ENCODE measurements around the gene MRGPRE. TPM values are rescaled to one million over a fixed set of nuclear protein-coding genes. Genes with fewer than 3 reads are reported as not detected.

Gene MRGPRE
- total RNA-seq, 1 donor from 2014 or later, result not detected

GRCh38 chr11:3245071-3245470 lies 12.9 kb upstream of the MRGPRE start:
- intact Hi-C loops (cut with DNase I), result no loop called here
- no peak for DNase-seq (ENCODE audit: low spot score in 2 of 2)
- Histone ChIP-seq H3K9me3 (no peaks in the 10 kb centered on the region), H3K4me1 (no peaks in the 10 kb centered on the region), H3K4me3 (no peak overlapping the region), H3K27ac (no peak overlapping the region), H3K36me3 (no peaks in the 10 kb centered on the region), H3K27me3 (no peaks in the 10 kb centered on the region)
- TF ChIP-seq, protein P1, sequence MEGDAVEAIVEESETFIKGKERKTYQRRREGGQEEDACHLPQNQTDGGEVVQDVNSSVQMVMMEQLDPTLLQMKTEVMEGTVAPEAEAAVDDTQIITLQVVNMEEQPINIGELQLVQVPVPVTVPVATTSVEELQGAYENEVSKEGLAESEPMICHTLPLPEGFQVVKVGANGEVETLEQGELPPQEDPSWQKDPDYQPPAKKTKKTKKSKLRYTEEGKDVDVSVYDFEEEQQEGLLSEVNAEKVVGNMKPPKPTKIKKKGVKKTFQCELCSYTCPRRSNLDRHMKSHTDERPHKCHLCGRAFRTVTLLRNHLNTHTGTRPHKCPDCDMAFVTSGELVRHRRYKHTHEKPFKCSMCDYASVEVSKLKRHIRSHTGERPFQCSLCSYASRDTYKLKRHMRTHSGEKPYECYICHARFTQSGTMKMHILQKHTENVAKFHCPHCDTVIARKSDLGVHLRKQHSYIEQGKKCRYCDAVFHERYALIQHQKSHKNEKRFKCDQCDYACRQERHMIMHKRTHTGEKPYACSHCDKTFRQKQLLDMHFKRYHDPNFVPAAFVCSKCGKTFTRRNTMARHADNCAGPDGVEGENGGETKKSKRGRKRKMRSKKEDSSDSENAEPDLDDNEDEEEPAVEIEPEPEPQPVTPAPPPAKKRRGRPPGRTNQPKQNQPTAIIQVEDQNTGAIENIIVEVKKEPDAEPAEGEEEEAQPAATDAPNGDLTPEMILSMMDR (IDR thresholded peaks at IDR 0.05), result no peak

DNA sequence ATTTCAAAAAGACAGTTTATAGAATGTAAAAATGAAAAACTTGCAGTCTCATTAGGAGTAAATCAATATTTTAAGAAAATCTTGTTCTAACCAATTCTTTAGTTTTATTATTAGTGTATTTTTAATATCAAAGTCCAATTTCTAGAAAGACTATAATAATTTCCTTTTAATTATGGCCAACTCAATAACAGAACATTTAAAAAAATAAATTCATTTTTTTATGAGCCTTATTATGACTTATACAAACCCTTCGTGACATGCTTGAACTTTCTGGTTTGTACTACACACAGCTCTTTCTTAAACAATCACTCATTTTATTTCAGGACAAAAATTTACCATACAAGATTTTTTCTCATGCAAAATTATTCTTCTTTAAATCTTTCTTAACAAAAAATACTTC lies 11.7 kb upstream of the MRGPRE start:
- no peaks in the 10 kb centered on the region for H3K4me1 ChIP-seq
- no peaks in the 10 kb centered on the region for H3K36me3 ChIP-seq
- DNase-seq (ENCODE audit: low spot score in 2 of 2), result no peak
- no peak overlapping the region for H3K4me3 ChIP-seq
- no peaks in the 10 kb centered on the region for H3K27me3 ChIP-seq
- TF ChIP-seq, protein P1 (IDR thresholded peaks at IDR 0.05), result no peak
- intact Hi-C loops (cut with DNase I), result no loop called here
- no peaks in the 10 kb centered on the region for H3K9me3 ChIP-seq
- H3K27ac ChIP-seq, result no peak overlapping the region

DNA sequence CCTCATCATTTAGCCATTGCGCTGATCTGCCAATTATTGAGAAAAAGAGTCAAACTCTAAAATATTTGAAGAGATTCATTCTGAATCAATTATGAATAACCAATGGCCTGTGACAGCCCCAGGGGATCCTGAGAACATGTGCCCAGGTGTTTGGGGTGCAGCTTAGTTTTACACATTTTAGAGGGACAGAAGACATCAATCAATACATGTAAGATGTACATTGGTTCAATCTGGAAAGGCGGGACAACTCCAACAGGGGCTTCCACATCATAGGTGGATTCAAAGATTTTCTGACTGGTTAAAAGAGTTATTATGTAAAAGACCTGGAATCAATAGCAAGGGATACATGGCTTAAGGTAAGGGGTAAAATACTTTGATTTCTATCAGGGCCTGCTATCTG lies 4.9 kb upstream of the MRGPRE start:
- TF ChIP-seq, protein P1 (IDR thresholded peaks at IDR 0.05), result no peak
- H3K4me3 ChIP-seq, result no peak overlapping the region

DNA sequence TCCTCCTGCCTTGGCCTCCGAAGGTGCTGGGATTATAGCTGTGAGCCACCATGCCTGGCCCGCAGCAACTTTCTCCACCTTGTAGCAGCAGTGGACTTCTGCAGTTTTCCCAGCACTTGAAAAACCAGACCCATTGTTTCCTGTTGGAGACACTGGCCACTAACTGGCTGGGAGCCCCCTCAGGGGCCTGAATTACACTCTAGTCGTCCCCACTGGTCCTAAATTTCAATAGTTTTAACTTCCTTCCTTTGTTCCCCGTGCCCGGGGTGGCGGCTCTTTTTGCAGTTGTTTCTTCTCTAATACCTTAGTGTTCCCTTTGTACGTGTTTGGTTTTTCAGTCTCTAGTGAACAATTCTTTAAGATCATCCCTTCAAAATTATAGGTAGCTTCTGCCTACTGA lies 2.6 kb upstream of the MRGPRE start:
- Histone ChIP-seq H3K27ac (no peak overlapping the region), H3K4me3 (no peak overlapping the region), H3K36me3 (no peaks in the 10 kb centered on the region), H3K9me3 (no peaks in the 10 kb centered on the region), H3K4me1 (no peaks in the 10 kb centered on the region), H3K27me3 (no peaks in the 10 kb centered on the region)
- intact Hi-C loops (cut with DNase I), result no loop called here
- TF ChIP-seq, protein P1 (IDR thresholded peaks at IDR 0.05), result no peak
- no peak for DNase-seq (ENCODE audit: low spot score in 2 of 2)

More for the DNA sequence above, 4.9 kb upstream of the MRGPRE start:
- intact Hi-C loops (cut with DNase I), result no loop called here
- H3K27ac ChIP-seq, result no peak overlapping the region
- H3K9me3 ChIP-seq, result no peaks in the 10 kb centered on the region
- no peaks in the 10 kb centered on the region for H3K4me1 ChIP-seq
- H3K27me3 ChIP-seq, result no peaks in the 10 kb centered on the region
- H3K36me3 ChIP-seq, result no peaks in the 10 kb centered on the region
- no peak for DNase-seq (ENCODE audit: low spot score in 2 of 2)

- Histone ChIP-seq H3K4me3 (no peak overlapping the region), H3K4me1 (no peaks in the 10 kb centered on the region), H3K27me3 (no peaks in the 10 kb centered on the region), H3K9me3 (no peaks in the 10 kb centered on the region), H3K27ac (no peak overlapping the region), H3K36me3 (no peaks in the 10 kb centered on the region)
- intact Hi-C loops (cut with DNase I), result no loop called here
- no peak for DNase-seq (ENCODE audit: low spot score in 2 of 2)
- TF ChIP-seq, protein P1 (IDR thresholded peaks at IDR 0.05), result no peak
Measured at GRCh38 chr11:3232956-3233355, 739 bp upstream of the MRGPRE start.

DNA sequence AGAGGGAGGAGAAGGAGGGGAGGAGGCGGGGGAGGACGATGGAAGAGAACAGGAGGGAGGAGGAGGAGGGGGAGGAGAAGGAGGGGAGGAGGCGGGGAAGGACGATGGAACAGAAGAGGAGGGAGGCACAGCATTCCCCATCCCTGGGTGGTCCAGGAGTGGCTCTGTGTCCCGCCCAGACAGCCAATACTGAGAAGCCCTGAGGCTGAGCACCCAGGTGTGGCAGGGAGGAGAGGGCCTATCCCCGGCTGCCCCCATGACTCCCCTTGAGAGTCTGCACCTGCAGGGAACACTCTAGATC lies 717 bp downstream of the MRGPRE start:
- Histone ChIP-seq H3K36me3 (no peaks in the 10 kb centered on the region), H3K4me3 (no peak overlapping the region), H3K27me3 (no peaks in the 10 kb centered on the region), H3K4me1 (no peaks in the 10 kb centered on the region), H3K9me3 (no peaks in the 10 kb centered on the region), H3K27ac (no peak overlapping the region)
- DNase-seq (ENCODE audit: low spot score in 2 of 2), result no peak
- intact Hi-C loops (cut with DNase I), result no loop called here
- TF ChIP-seq, protein P1 (IDR thresholded peaks at IDR 0.05), result no peak
